ENCODE data around the gene TAAR5. TPM values are rescaled to one million over a fixed set of nuclear protein-coding genes. Genes with fewer than 3 reads are reported as not detected.
"Not testable (repeated sequence)": the region's sequence is repeated elsewhere in the genome, so short reads cannot be mapped to it uniquely, and the experiment has no call there.

The TAAR5 gene
- polyA plus RNA-seq, 1 donor (not counting 4 experiments of a cell fraction or from before 2014, with no cell fraction given): not detected

DNA sequence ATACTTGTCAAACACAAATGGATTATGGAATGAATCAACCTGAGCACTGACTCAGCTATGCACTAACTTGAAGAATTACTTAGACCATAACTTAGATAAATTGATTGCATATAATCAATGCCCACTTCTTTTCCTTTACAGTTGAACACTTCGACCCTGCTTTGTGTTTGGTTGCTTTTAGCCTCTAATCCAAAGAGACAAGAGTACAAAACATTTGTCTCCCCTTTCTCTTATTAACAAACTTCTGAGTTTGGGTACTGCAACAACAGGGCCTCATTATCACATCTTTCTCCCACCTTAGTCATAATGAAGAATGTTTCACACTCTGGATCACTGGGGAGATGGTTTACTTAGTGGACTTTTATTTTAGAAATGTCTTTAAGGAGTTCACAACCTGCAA, 22.0 kb downstream of the TAAR5 start:
- Histone ChIP-seq H3K4me2 (ENCODE audit: control insufficient read depth, extremely low read depth, insufficient read depth, low read depth, low read length) (no peak overlapping the region), H3K79me2 (ENCODE audit: control insufficient read depth, insufficient read depth, low read length) (no peaks in the 10 kb centered on the region), H3K4me3 (ENCODE audit: control insufficient read depth in 2 of 3, extremely low read depth in 1 of 3, insufficient read depth in 2 of 3, low read depth in 1 of 3, low read length in 3 of 3) (no peak overlapping the region), H4K20me1 (ENCODE audit: control insufficient read depth, extremely low read depth, insufficient read depth, low read length) (no peaks in the 10 kb centered on the region), H3K9ac (ENCODE audit: control insufficient read depth, extremely low read depth, insufficient read depth, low read length) (no peak overlapping the region), H3K4me1 (ENCODE audit: control insufficient read depth, extremely low read depth, insufficient read depth, low read length) (no peaks in the 10 kb centered on the region), H3K9me1 (ENCODE audit: control insufficient read depth, extremely low read depth, insufficient read depth, low read length) (no peaks in the 10 kb centered on the region), H3K27ac (ENCODE audit: control insufficient read depth, insufficient read depth, low read length) (no peak overlapping the region), H2AFZ (ENCODE audit: control insufficient read depth, low read length) (no peak overlapping the region), H3K9me3 (ENCODE audit: control insufficient read depth, low read depth, low read length) (no peaks in the 10 kb centered on the region), H3K36me3 (ENCODE audit: control insufficient read depth in 2 of 2, extremely low read depth in 1 of 2, insufficient read depth in 2 of 2, low read length in 2 of 2) (no peaks in the 10 kb centered on the region), H3K27me3 (ENCODE audit: control insufficient read depth, extremely low read depth, insufficient read depth, low read length) (peaks cover 6% of the 10 kb centered on the region)
- dilution Hi-C loops (cut with MboI; ENCODE audit: extremely low pct_ligation_motif_present, low sequenced_read_pairs): no loop called here
- DNase-seq (ENCODE audit: low read depth, low spot score) (no peak), FAIRE-seq (no peak)
- TF ChIP-seq CTCF (optimal IDR thresholded peaks at IDR 0.05 in 1 of 3, IDR thresholded peaks at IDR 0.05 in 1 of 3, conservative IDR thresholded peaks at IDR 0.05 in 1 of 3; ENCODE audit: extremely low read depth in 1 of 3, insufficient read depth in 2 of 3, low read length in 3 of 3) (no peak), EZH2 (IDR thresholded peaks at IDR 0.05; ENCODE audit: low read length) (no peak)

GRCh38 chr6:132566404-132566803, 23.1 kb downstream of the TAAR5 start:
- no peak overlapping the region for H3K4me3 ChIP-seq (ENCODE audit: control insufficient read depth in 2 of 3, extremely low read depth in 1 of 3, insufficient read depth in 2 of 3, low read depth in 1 of 3, low read length in 3 of 3)
- no peak overlapping the region for H3K4me2 ChIP-seq (ENCODE audit: control insufficient read depth, extremely low read depth, insufficient read depth, low read depth, low read length)
- DNase-seq (ENCODE audit: low read depth, low spot score) (no peak), FAIRE-seq (no peak)
- no peaks in the 10 kb centered on the region for H3K79me2 ChIP-seq (ENCODE audit: control insufficient read depth, insufficient read depth, low read length)
- peaks cover 6% of the 10 kb centered on the region for H3K27me3 ChIP-seq (ENCODE audit: control insufficient read depth, extremely low read depth, insufficient read depth, low read length)
- H3K9me3 ChIP-seq (ENCODE audit: control insufficient read depth, low read depth, low read length): no peaks in the 10 kb centered on the region
- no peaks in the 10 kb centered on the region for H3K9me1 ChIP-seq (ENCODE audit: control insufficient read depth, extremely low read depth, insufficient read depth, low read length)
- TF ChIP-seq CTCF (optimal IDR thresholded peaks at IDR 0.05 in 1 of 3, IDR thresholded peaks at IDR 0.05 in 1 of 3, conservative IDR thresholded peaks at IDR 0.05 in 1 of 3; ENCODE audit: extremely low read depth in 1 of 3, insufficient read depth in 2 of 3, low read length in 3 of 3): no peak
- TF ChIP-seq EZH2 (IDR thresholded peaks at IDR 0.05; ENCODE audit: low read length): no peak
- no peaks in the 10 kb centered on the region for H3K4me1 ChIP-seq (ENCODE audit: control insufficient read depth, extremely low read depth, insufficient read depth, low read length)
- H3K36me3 ChIP-seq (ENCODE audit: control insufficient read depth in 2 of 2, extremely low read depth in 1 of 2, insufficient read depth in 2 of 2, low read length in 2 of 2): no peaks in the 10 kb centered on the region
- H3K9ac ChIP-seq (ENCODE audit: control insufficient read depth, extremely low read depth, insufficient read depth, low read length): no peak overlapping the region
- no peaks in the 10 kb centered on the region for H4K20me1 ChIP-seq (ENCODE audit: control insufficient read depth, extremely low read depth, insufficient read depth, low read length)
- H2AFZ ChIP-seq (ENCODE audit: control insufficient read depth, low read length): no peak overlapping the region
- no peak overlapping the region for H3K27ac ChIP-seq (ENCODE audit: control insufficient read depth, insufficient read depth, low read length)
- dilution Hi-C loops (cut with MboI; ENCODE audit: extremely low pct_ligation_motif_present, low sequenced_read_pairs): no loop called here

DNA sequence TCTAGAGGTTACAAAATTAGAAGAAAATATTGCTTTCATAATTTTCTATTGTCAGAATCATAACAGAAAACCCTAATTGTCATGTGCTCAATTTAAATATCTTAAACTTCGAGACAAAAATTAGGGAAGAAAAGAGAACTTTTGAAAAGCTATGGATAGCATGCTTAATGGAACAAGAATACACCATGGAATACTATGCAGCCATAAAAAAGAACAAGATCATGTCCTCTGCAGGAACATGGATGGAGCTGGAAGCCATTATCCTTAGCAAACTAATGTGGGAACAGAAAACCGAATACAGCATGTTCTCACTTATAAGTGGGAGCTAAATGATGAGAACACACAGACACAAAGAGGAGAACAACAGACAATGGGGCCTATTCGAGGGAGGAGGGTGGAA, 29.5 kb downstream of the TAAR5 start:
- H3K9me3 ChIP-seq (ENCODE audit: control insufficient read depth, low read depth, low read length); H3K9me1 ChIP-seq (ENCODE audit: control insufficient read depth, extremely low read depth, insufficient read depth, low read length); H3K27me3 ChIP-seq (ENCODE audit: control insufficient read depth, extremely low read depth, insufficient read depth, low read length); H3K27ac ChIP-seq (ENCODE audit: control insufficient read depth, insufficient read depth, low read length); H2AFZ ChIP-seq (ENCODE audit: control insufficient read depth, low read length); DNase-seq (ENCODE audit: low read depth, low spot score); dilution Hi-C loops (cut with MboI; ENCODE audit: extremely low pct_ligation_motif_present, low sequenced_read_pairs); H3K4me3 ChIP-seq (ENCODE audit: control insufficient read depth in 2 of 3, extremely low read depth in 1 of 3, insufficient read depth in 2 of 3, low read depth in 1 of 3, low read length in 3 of 3); H4K20me1 ChIP-seq (ENCODE audit: control insufficient read depth, extremely low read depth, insufficient read depth, low read length); H3K79me2 ChIP-seq (ENCODE audit: control insufficient read depth, insufficient read depth, low read length); H3K4me1 ChIP-seq (ENCODE audit: control insufficient read depth, extremely low read depth, insufficient read depth, low read length); H3K9ac ChIP-seq (ENCODE audit: control insufficient read depth, extremely low read depth, insufficient read depth, low read length); FAIRE-seq; H3K36me3 ChIP-seq (ENCODE audit: control insufficient read depth in 2 of 2, extremely low read depth in 1 of 2, insufficient read depth in 2 of 2, low read length in 2 of 2); H3K4me2 ChIP-seq (ENCODE audit: control insufficient read depth, extremely low read depth, insufficient read depth, low read depth, low read length): not testable (repeated sequence)
